Measurements from ENCODE around the gene TTC13. TPM values are rescaled to one million over a fixed set of nuclear protein-coding genes. Genes with fewer than 3 reads are reported as not detected.

TTC13 gene
- total RNA-seq, 6 experiments from 2014 or later: 10.7 to 14.4 (median 12.4) TPM

GRCh38 chr1:230935852-230936251 lies 42.8 kb downstream of the TTC13 start:
- H3K9me3 Mint-ChIP-seq: no peaks in the 10 kb centered on the region
- H3K4me1 Mint-ChIP-seq (ENCODE audit: low read depth): peaks cover 26% of the 10 kb centered on the region
- no peak overlapping the region for H3K27ac Mint-ChIP-seq
- H3K4me3 Mint-ChIP-seq: no peak overlapping the region
- no peaks in the 10 kb centered on the region for H3K36me3 Mint-ChIP-seq (ENCODE audit: low read depth)
- no peaks in the 10 kb centered on the region; the same call in 1 of the 2 replicates for H3K27me3 Mint-ChIP-seq (ENCODE audit: insufficient read depth)
- DNase-seq: no peak
- TF ChIP-seq CTCF (IDR thresholded peaks at IDR 0.05): no peak

DNA sequence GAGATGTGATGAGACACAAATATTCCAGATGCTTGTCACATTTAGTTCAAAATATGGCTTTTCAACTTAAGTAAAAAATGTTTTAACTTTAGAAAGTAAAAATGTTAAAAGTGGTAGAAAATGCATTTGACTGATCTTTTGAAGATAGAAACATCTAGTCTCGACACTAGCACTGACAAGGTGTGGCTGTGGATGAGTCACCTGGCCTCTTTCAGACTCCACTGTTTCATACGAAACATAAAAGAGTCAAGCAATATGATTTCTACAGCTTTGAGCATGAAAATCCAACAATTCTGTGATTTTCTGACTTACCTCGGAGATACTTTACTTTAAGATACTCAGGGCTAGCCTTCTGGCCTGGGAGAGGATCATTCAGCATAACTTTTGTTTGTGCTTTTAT lies 47.7 kb downstream of the TTC13 start:
- no peak for DNase-seq
- Mint-ChIP-seq H3K4me1 (ENCODE audit: low read depth) (no peaks in the 10 kb centered on the region), H3K36me3 (ENCODE audit: low read depth) (peaks cover 6% of the 10 kb centered on the region; the same call in 1 of the 2 replicates), H3K27me3 (ENCODE audit: insufficient read depth) (no peaks in the 10 kb centered on the region; the same call in 1 of the 2 replicates), H3K4me3 (no peak overlapping the region), H3K9me3 (no peaks in the 10 kb centered on the region), H3K27ac (no peak overlapping the region)
- no peak for TF ChIP-seq CTCF (IDR thresholded peaks at IDR 0.05)

GRCh38 chr1:230926182-230926581 lies 52.5 kb downstream of the TTC13 start:
- H3K36me3 Mint-ChIP-seq (ENCODE audit: low read depth): peaks cover 6% of the 10 kb centered on the region
- no peaks in the 10 kb centered on the region for H3K9me3 Mint-ChIP-seq
- no peaks in the 10 kb centered on the region for H3K27me3 Mint-ChIP-seq (ENCODE audit: insufficient read depth)
- no peak for TF ChIP-seq CTCF (IDR thresholded peaks at IDR 0.05)
- no peak overlapping the region for H3K27ac Mint-ChIP-seq
- H3K4me3 Mint-ChIP-seq: no peak overlapping the region
- no peak for DNase-seq
- no peaks in the 10 kb centered on the region for H3K4me1 Mint-ChIP-seq (ENCODE audit: low read depth)

- Mint-ChIP-seq H3K27ac (no peak overlapping the region), H3K4me3 (no peak overlapping the region), H3K27me3 (ENCODE audit: insufficient read depth) (no peaks in the 10 kb centered on the region), H3K4me1 (ENCODE audit: low read depth) (no peaks in the 10 kb centered on the region), H3K9me3 (no peaks in the 10 kb centered on the region), H3K36me3 (ENCODE audit: low read depth) (peaks cover 6% of the 10 kb centered on the region)
- no peak for DNase-seq
- no peak for TF ChIP-seq CTCF (IDR thresholded peaks at IDR 0.05)
Observed at GRCh38 chr1:230925608-230926007, 53.1 kb downstream of the TTC13 start.

- no peaks in the 10 kb centered on the region for H3K27me3 Mint-ChIP-seq (ENCODE audit: insufficient read depth)
- no peaks in the 10 kb centered on the region for H3K9me3 Mint-ChIP-seq
- no peaks in the 10 kb centered on the region for H3K4me1 Mint-ChIP-seq (ENCODE audit: low read depth)
- H3K27ac Mint-ChIP-seq: no peak overlapping the region
- no peak overlapping the region for H3K4me3 Mint-ChIP-seq
- no peak for DNase-seq
- H3K36me3 Mint-ChIP-seq (ENCODE audit: low read depth): no peaks in the 10 kb centered on the region; the same call in 1 of the 2 replicates
- no peak for TF ChIP-seq CTCF (IDR thresholded peaks at IDR 0.05)
Observed at GRCh38 chr1:230923176-230923575, 55.5 kb downstream of the TTC13 start.

DNA sequence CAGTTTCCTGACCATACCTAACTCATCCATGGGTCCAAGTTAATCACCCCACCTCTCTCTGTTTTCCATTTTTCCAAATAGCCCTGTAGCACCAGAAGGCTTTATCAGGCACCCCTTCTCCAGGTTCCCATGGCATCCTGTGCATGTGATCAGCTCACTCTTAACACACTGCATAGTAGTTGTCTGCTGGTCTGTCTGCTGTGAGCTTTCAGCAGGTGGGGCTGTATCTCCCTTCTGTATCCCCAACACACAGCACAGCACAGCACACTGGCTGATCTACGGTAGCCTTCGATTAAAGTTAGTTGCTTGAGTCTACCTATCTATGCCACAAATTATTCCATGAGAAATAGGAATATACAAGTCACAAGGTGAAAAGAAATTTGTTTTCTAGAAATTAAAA lies 56.0 kb downstream of the TTC13 start:
- Mint-ChIP-seq H3K9me3 (no peaks in the 10 kb centered on the region), H3K27ac (no peak overlapping the region), H3K4me3 (no peak overlapping the region), H3K27me3 (ENCODE audit: insufficient read depth) (no peaks in the 10 kb centered on the region), H3K36me3 (ENCODE audit: low read depth) (no peaks in the 10 kb centered on the region; the same call in 1 of the 2 replicates), H3K4me1 (ENCODE audit: low read depth) (no peaks in the 10 kb centered on the region)
- TF ChIP-seq CTCF (IDR thresholded peaks at IDR 0.05): peak; percentile 36; the same call in 1 of the 2 replicates
- DNase-seq: peak; percentile 6
